Endothelial cell (in vitro differentiated cells): ENCODE measurements around the gene PAQR3. TPM values are rescaled to one million over a fixed set of nuclear protein-coding genes. Genes with fewer than 3 reads are reported as not detected.

Experiments used
- DNase-seq: peaks from one replicate; pipeline ENCODE4 v3.0.0; 2021; ENCODE audit warnings: low spot score
- H3K27ac Mint-ChIP-seq: one replicate; pipeline ENCODE4 v1.8.0; 2021; ENCODE audit warnings: mixed read lengths, inconsistent platforms; ENCODE audit not compliant: unreplicated experiment
- H3K27me3 Mint-ChIP-seq: one replicate; pipeline ENCODE4 v1.8.0; 2021; ENCODE audit warnings: mild to moderate bottlenecking, moderate library complexity, mixed read lengths, inconsistent platforms; ENCODE audit not compliant: unreplicated experiment
- H3K36me3 Mint-ChIP-seq: one replicate; pipeline ENCODE4 v1.8.0; 2021; ENCODE audit warnings: mild to moderate bottlenecking, low read depth, mixed read lengths, inconsistent platforms; ENCODE audit not compliant: unreplicated experiment
- H3K4me1 Mint-ChIP-seq: one replicate; pipeline ENCODE4 v1.8.0; 2021; ENCODE audit warnings: mild to moderate bottlenecking, mixed read lengths, inconsistent platforms; ENCODE audit not compliant: unreplicated experiment
- H3K4me3 Mint-ChIP-seq: one replicate; pipeline ENCODE4 v1.8.0; 2021; ENCODE audit warnings: mild to moderate bottlenecking, mixed read lengths, inconsistent platforms; ENCODE audit not compliant: unreplicated experiment
- H3K9me3 Mint-ChIP-seq: one replicate; pipeline ENCODE4 v1.8.0; 2021; ENCODE audit warnings: mixed read lengths, inconsistent platforms; ENCODE audit not compliant: unreplicated experiment
- CTCF ChIP-seq: fragments of 200-600 bp; sonication (generic); IDR thresholded peaks from one replicate; pipeline ENCODE4 v1.5.0; 2021; ENCODE audit warnings: antibody characterized with exemption; ENCODE audit not compliant: unreplicated experiment
- long read RNA-seq: library from polyadenylated mRNA; unstranded; transcript quantifications from one replicate; pipeline ENCODE4 v2.0.0, GENCODE V29; 2020; ENCODE audit not compliant: unreplicated experiment
- total RNA-seq: library from RNA; stranded (reverse); fragmentation: NEBNext Ultra II Directional; extraction: Animal tissue kit (Norgen Biotek cat#: 25700); gene quantifications from one replicate; pipeline ENCODE4 v1.2.1, GENCODE V29; 2021; ENCODE audit not compliant: unreplicated experiment

PAQR3 gene, protein sequence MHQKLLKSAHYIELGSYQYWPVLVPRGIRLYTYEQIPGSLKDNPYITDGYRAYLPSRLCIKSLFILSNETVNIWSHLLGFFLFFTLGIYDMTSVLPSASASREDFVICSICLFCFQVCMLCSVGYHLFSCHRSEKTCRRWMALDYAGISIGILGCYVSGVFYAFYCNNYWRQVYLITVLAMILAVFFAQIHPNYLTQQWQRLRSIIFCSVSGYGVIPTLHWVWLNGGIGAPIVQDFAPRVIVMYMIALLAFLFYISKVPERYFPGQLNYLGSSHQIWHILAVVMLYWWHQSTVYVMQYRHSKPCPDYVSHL
- 28.9 TPM for total RNA-seq
- long read RNA-seq, full-length matches to known transcripts = 1 of 2 reads
- long read RNA-seq, partial matches to known transcripts = 0 of 2 reads
- long read RNA-seq, other reads (novel, unspliced or antisense) = 1 of 2 reads

GRCh38 chr4:78938868-78939666 lies at the start of gene PAQR3:
TSS of gene PAQR3 (minus strand) at chr4:78939438. CDS start at chr4:78939224, 214 bp downstream.
- H3K9me3 Mint-ChIP-seq = no peaks in the 10 kb centered on the region
- no peak for TF ChIP-seq CTCF
- H3K27ac Mint-ChIP-seq = peak within 1 kb of the TSS; percentile 90
- H3K27me3 Mint-ChIP-seq = peaks cover 13% of the 10 kb centered on the region
- peaks cover 51% of the 10 kb centered on the region for H3K4me1 Mint-ChIP-seq
- DNase-seq = peak; percentile 89
- no peaks in the 10 kb centered on the region for H3K36me3 Mint-ChIP-seq
- H3K4me3 Mint-ChIP-seq = peak within 1 kb of the TSS; percentile 99

DNA sequence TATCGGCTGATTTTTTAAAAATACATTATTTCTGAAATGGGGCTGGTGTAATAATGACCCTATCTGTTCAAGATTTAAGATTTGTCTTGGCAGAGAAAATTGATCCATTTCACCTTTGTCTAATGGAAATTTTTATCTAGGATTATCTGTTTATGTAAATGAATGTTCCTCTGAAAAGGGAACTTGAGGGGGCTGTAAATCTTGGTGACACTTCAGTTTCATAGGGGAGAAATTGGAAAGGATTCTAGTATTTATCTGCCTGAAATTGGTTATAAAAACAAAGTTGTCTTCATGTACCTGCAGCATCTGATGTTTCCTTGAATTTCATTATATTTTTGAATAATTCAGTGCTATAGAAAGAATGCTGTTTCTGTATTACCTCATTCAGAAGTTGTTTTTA lies 48.4 kb upstream of the PAQR3 start:
- DNase-seq = no peak
- no peak overlapping the region for H3K4me3 Mint-ChIP-seq
- no peak overlapping the region for H3K27ac Mint-ChIP-seq
- no peak for TF ChIP-seq CTCF
- H3K36me3 Mint-ChIP-seq = peaks cover 1% of the 10 kb centered on the region
- H3K4me1 Mint-ChIP-seq = no peaks in the 10 kb centered on the region
- H3K9me3 Mint-ChIP-seq = no peaks in the 10 kb centered on the region
- no peaks in the 10 kb centered on the region for H3K27me3 Mint-ChIP-seq

DNA sequence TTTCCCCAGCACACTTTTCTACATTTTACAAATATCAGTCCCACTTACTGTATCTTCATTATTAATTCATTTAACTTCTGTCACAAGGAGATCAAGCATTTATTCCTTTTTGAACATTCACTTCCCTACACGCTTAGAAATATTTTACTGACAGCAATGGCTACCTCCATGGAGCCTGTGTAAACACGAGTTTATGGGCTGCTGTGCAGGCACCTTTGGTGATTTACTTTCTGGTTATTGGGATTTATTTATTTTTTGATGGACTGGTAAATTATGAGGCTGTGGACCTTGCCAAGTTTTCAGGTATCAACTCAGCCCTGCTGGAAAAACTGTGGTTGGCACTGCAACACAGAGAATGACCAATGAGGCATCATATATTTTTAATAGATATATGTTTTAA lies 45.4 kb upstream of the PAQR3 start:
- Mint-ChIP-seq H3K36me3 (peaks cover 6% of the 10 kb centered on the region), H3K9me3 (no peaks in the 10 kb centered on the region), H3K27me3 (no peaks in the 10 kb centered on the region), H3K4me3 (no peak overlapping the region), H3K27ac (no peak overlapping the region), H3K4me1 (no peaks in the 10 kb centered on the region)
- no peak for DNase-seq
- TF ChIP-seq CTCF = no peak

DNA sequence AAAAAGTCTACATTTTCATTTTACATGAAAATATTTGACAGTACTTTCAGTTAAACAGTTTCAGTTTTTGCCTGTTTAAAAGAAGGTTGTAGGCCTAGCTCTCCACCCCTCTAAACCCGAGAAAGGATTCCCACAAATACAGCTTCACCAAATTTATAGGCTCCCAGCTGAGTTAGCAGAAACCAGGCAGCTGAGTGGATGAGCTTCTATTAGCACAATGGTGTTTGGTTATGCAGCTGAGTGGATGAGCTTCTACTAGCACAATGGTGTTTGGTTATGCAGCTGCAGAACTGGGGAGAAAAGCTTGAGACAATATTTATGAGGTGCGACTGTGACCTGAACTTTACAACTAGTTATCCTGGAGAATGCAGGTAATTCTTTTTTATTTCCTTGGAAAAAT lies 36.6 kb upstream of the PAQR3 start:
- peaks cover 18% of the 10 kb centered on the region for H3K4me1 Mint-ChIP-seq
- no peak overlapping the region for H3K4me3 Mint-ChIP-seq
- no peak for TF ChIP-seq CTCF
- DNase-seq = no peak
- no peak overlapping the region for H3K27ac Mint-ChIP-seq
- peaks cover 5% of the 10 kb centered on the region for H3K36me3 Mint-ChIP-seq
- H3K27me3 Mint-ChIP-seq = no peaks in the 10 kb centered on the region
- no peaks in the 10 kb centered on the region for H3K9me3 Mint-ChIP-seq

GRCh38 chr4:78971776-78972175 lies 32.5 kb upstream of the PAQR3 start:
- no peak overlapping the region for H3K27ac Mint-ChIP-seq
- H3K9me3 Mint-ChIP-seq = no peaks in the 10 kb centered on the region
- peaks cover 18% of the 10 kb centered on the region for H3K4me1 Mint-ChIP-seq
- H3K4me3 Mint-ChIP-seq = no peak overlapping the region
- H3K36me3 Mint-ChIP-seq = peaks cover 5% of the 10 kb centered on the region
- no peak for DNase-seq
- no peaks in the 10 kb centered on the region for H3K27me3 Mint-ChIP-seq
- TF ChIP-seq CTCF = no peak
